ENCODE results near the gene CD300LD.

GRCh38 chr17:74579900-74580299 lies 12.2 kb downstream of the CD300LD start:
- no peak for TF ChIP-seq CTCF (IDR thresholded peaks at IDR 0.05; ENCODE audit: low read length)
- no peak for TF ChIP-seq EZH2phosphoT487 (IDR thresholded peaks at IDR 0.05; ENCODE audit: low read length)
- no peak for TF ChIP-seq EZH2 (optimal IDR thresholded peaks at IDR 0.05; ENCODE audit: low read depth, low read length)

Data from MM.1S (cell line).